ENCODE data around the gene CNTN1.
"Not testable (repeated sequence)": the region's sequence is repeated elsewhere in the genome, so short reads cannot be mapped to it uniquely, and the experiment has no call there.

DNA sequence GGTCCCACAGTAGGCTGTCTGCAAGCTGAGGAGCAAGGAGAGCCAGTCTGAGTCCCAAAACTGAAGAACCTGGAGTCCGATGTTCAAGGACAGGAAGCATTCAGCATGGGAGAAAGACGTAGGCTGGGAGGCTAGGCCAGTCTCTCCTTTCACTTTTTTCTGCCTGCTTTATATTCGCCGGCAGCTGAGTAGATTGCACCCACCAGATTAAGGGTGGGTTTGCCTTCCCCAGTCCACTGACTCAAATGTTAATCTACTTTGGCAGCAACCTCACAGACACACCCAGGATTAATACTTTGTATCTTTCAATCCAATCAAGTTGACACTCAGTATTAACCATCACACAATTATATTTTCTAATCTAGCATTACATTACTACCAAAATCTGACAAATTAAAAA lies 45.2 kb downstream of the CNTN1 start:
- TF ChIP-seq EZH2 (IDR thresholded peaks at IDR 0.05; ENCODE audit: borderline replicate concordance, low read depth, low read length); ZNF696 (CRISPR knock-in tag; conservative IDR thresholded peaks at IDR 0.05); POLR2A (conservative IDR thresholded peaks at IDR 0.05); PCBP1 (IDR thresholded peaks at IDR 0.05; ENCODE audit: low read depth, low read length, poor library complexity, severe bottlenecking): not testable (repeated sequence)
- TF ChIP-seq, protein P1, sequence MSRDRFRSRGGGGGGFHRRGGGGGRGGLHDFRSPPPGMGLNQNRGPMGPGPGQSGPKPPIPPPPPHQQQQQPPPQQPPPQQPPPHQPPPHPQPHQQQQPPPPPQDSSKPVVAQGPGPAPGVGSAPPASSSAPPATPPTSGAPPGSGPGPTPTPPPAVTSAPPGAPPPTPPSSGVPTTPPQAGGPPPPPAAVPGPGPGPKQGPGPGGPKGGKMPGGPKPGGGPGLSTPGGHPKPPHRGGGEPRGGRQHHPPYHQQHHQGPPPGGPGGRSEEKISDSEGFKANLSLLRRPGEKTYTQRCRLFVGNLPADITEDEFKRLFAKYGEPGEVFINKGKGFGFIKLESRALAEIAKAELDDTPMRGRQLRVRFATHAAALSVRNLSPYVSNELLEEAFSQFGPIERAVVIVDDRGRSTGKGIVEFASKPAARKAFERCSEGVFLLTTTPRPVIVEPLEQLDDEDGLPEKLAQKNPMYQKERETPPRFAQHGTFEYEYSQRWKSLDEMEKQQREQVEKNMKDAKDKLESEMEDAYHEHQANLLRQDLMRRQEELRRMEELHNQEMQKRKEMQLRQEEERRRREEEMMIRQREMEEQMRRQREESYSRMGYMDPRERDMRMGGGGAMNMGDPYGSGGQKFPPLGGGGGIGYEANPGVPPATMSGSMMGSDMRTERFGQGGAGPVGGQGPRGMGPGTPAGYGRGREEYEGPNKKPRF (IDR thresholded peaks at IDR 0.05; ENCODE audit: low read depth, low read length), result not testable (repeated sequence)
